ELR (cell line): ENCODE measurements around the gene TAF11L5.
"Not testable (repeated sequence)": the region's sequence is repeated elsewhere in the genome, so short reads cannot be mapped to it uniquely, and the experiment has no call there.

Source experiments
- DNase-seq: peaks from one replicate; pipeline ENCODE4 v3.0.0-alpha.2; 2015; ENCODE audit warnings: low read depth

Gene TAF11L5

GRCh38 chr5:17524935-17525334 lies at the start of gene TAF11L5:
Gene TAF11L5 (plus strand): TSS chr5:17525235.
- DNase-seq: not testable (repeated sequence)

- DNase-seq: no peak
Observed at GRCh38 chr5:17477043-17477442, 48.0 kb upstream of the TAF11L5 start.

GRCh38 chr5:17477573-17478265 lies 47.3 kb upstream of the TAF11L5 start:
- no peak for DNase-seq

- DNase-seq: no peak
Observed at GRCh38 chr5:17481378-17481777, 43.7 kb upstream of the TAF11L5 start.

- DNase-seq: no peak
Observed at GRCh38 chr5:17482790-17483189, 42.2 kb upstream of the TAF11L5 start.

GRCh38 chr5:17486464-17487173 lies 38.4 kb upstream of the TAF11L5 start:
- DNase-seq: not testable (repeated sequence)

GRCh38 chr5:17487174-17487512 lies 37.9 kb upstream of the TAF11L5 start:
- no peak for DNase-seq

- DNase-seq: not testable (repeated sequence)
Observed at GRCh38 chr5:17491257-17491656, 33.8 kb upstream of the TAF11L5 start.

- no peak for DNase-seq
Observed at GRCh38 chr5:17492770-17493169, 32.3 kb upstream of the TAF11L5 start.

GRCh38 chr5:17497446-17497845 lies 27.6 kb upstream of the TAF11L5 start:
- DNase-seq: no peak

GRCh38 chr5:17497931-17498330 lies 27.1 kb upstream of the TAF11L5 start, which contains the start of gene TAF11L2:
Gene TAF11L2 (plus strand): TSS chr5:17498231.
- not testable (repeated sequence) for DNase-seq

- DNase-seq: no peak
Observed at GRCh38 chr5:17511775-17512325, 13.2 kb upstream of the TAF11L5 start.

- DNase-seq: not testable (repeated sequence)
Observed at GRCh38 chr5:17517526-17517925, 7.5 kb upstream of the TAF11L5 start.

GRCh38 chr5:17518067-17518466 lies 7.0 kb upstream of the TAF11L5 start, which contains the start of gene TAF11L3:
Gene TAF11L3 (plus strand): TSS chr5:17518367.
- DNase-seq: not testable (repeated sequence)

GRCh38 chr5:17519508-17519907 lies 5.5 kb upstream of the TAF11L5 start:
- DNase-seq: not testable (repeated sequence)

- DNase-seq: not testable (repeated sequence)
Observed at GRCh38 chr5:17521501-17521900, 3.5 kb upstream of the TAF11L5 start, which contains the start of gene TAF11L4. Gene TAF11L4 (plus strand): TSS chr5:17521801.

GRCh38 chr5:17526504-17526903 lies 1.5 kb downstream of the TAF11L5 start:
- DNase-seq: not testable (repeated sequence)

- DNase-seq: not testable (repeated sequence)
Observed at GRCh38 chr5:17528369-17528768, 3.3 kb downstream of the TAF11L5 start, which contains the start of gene TAF11L6. Gene TAF11L6 (plus strand): TSS chr5:17528669.
